Measurements from ENCODE around the gene GCA.

GRCh38 chr2:162328424-162329157 is 15.3 kb upstream of the GCA start:
- TF ChIP-seq CTCF (IDR thresholded peaks at IDR 0.05 in 2 of 3, conservative IDR thresholded peaks at IDR 0.05 in 1 of 3; ENCODE audit: borderline replicate concordance in 1 of 3, insufficient read depth in 1 of 3, low read depth in 2 of 3, low read length in 2 of 3) (no peak), EZH2 (IDR thresholded peaks at IDR 0.05) (no peak), ELF1 (IDR thresholded peaks at IDR 0.05; ENCODE audit: borderline replicate concordance, low read depth) (no peak), EZH2phosphoT487 (IDR thresholded peaks at IDR 0.05; ENCODE audit: borderline replicate concordance) (no peak), POLR2A (IDR thresholded peaks at IDR 0.05; ENCODE audit: borderline replicate concordance, extremely low read depth, insufficient read depth, insufficient read length) (no peak), POLR2AphosphoS5 (IDR thresholded peaks at IDR 0.05; ENCODE audit: low read depth, low read length) (no peak), SIN3A (IDR thresholded peaks at IDR 0.05; ENCODE audit: low read depth) (no peak), ZNF274 (IDR thresholded peaks at IDR 0.05; ENCODE audit: low read depth, low read length) (no peak), ZFX (IDR thresholded peaks at IDR 0.05) (no peak)
